NCI-H524 (cell line): ENCODE results near the gene CASP2.

ENCODE experiments used
- DNase-seq, 2 experiments: peaks; one replicate each; lab custom pipeline; 2025; lab: John Stamatoyannopoulos, UW

The CASP2 gene

DNA sequence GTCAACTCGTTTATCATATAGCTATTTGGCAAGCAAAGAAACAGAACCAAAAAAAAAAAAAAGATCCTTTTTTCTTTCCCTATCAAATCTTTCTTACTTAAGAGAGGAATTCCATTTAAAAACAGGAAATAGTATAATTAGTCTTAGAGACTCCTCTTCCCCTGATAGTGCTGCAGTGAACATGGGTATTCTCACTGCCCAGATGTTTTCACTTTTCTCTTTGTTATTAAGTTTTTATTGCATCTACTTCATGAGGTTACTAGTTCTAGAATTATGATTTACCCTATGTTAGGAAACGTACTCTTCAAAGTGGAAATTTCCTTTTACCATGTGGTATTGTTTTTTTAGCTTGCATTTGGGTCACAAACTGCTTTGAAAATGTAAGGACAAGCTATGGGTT is 8.5 kb downstream of the CASP2 start:
- no peak for DNase-seq

DNA sequence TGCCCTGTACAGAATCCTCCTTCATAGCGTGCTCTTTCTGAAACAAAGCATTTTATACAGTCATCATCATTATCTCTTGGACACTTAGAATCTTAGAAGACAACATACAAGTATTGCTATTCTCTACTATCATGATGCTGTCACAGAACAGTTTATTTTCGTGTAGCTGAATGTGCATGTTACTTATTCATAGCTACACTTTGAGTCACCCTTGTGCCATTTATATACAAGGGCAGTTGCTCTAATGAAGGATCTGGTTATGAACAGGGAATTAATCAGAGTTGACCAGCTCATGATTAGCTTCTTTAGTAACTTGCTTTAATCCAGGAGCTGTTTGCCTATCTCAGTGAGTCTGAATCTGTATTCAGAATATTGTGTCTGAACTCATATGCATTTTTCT is 11.2 kb downstream of the CASP2 start:
- DNase-seq, result no peak

GRCh38 chr7:143299840-143300239 is 11.7 kb downstream of the CASP2 start:
- peak in 1 of 2 experiments; percentile 19 for DNase-seq

- no peak for DNase-seq
These were observed 13.1 kb downstream of the CASP2 start for GRCh38 chr7:143300959-143301935.

DNA sequence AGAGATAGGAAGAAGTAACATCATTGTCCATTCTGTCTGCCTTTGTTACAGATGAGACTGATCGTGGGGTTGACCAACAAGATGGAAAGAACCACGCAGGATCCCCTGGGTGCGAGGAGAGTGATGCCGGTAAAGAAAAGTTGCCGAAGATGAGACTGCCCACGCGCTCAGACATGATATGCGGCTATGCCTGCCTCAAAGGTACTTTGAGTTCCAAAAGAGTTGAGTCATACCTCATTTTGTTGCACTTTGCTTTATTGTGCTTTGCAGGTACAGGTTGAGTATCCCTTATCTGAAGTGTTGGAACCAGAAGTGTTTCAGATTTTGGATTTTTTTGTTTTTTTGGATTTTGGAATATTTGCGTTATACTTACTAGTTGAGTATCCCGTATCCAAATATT is 15.6 kb downstream of the CASP2 start:
- DNase-seq, result no peak

- no peak for DNase-seq
These were observed 16.8 kb downstream of the CASP2 start for GRCh38 chr7:143304938-143305337.

GRCh38 chr7:143305423-143306070 is 17.4 kb downstream of the CASP2 start:
- peak in 1 of 2 experiments; percentile 8 for DNase-seq

DNA sequence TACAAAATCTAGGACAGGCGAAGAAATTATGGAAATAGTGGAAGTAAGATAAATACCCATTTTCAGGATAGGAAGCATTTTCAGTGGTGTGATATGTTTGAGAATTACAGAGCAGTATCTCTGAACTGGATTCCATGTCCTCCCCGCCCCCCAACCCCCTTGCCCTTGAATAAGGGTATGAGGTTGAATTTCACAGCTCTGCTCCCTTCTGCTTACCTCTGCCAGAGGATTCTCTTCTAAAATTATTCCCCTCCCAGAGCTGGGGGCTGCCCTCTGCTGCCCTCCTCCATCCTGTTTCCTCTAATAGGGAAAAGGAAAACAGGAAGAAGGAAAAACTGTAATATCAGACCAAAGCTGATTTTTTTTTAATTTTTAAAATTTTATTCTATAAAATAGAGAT is 20.5 kb downstream of the CASP2 start:
- DNase-seq, result no peak

- no peak for DNase-seq
These were observed 26.0 kb downstream of the CASP2 start for GRCh38 chr7:143314127-143314526.

GRCh38 chr7:143315776-143316175 is 27.6 kb downstream of the CASP2 start, which contains the start of gene CLCN1:
TSS of gene CLCN1 (plus strand) at chr7:143316111. CDS start at chr7:143316213, 102 bp downstream.
- no peak for DNase-seq

GRCh38 chr7:143316492-143316891 is 28.3 kb downstream of the CASP2 start:
- no peak for DNase-seq

GRCh38 chr7:143318661-143319060 is 30.5 kb downstream of the CASP2 start:
- no peak for DNase-seq

GRCh38 chr7:143320620-143321019 is 32.5 kb downstream of the CASP2 start:
- DNase-seq, result no peak

GRCh38 chr7:143321242-143321641 is 33.1 kb downstream of the CASP2 start:
- DNase-seq, result no peak

GRCh38 chr7:143321734-143322133 is 33.6 kb downstream of the CASP2 start:
- DNase-seq, result no peak

- peak in 1 of 2 experiments; percentile 4 for DNase-seq
These were observed 34.8 kb downstream of the CASP2 start for GRCh38 chr7:143322760-143323633.

- no peak for DNase-seq
These were observed 35.5 kb downstream of the CASP2 start for GRCh38 chr7:143323653-143324052.

GRCh38 chr7:143325240-143325639 is 37.1 kb downstream of the CASP2 start:
- no peak for DNase-seq

DNA sequence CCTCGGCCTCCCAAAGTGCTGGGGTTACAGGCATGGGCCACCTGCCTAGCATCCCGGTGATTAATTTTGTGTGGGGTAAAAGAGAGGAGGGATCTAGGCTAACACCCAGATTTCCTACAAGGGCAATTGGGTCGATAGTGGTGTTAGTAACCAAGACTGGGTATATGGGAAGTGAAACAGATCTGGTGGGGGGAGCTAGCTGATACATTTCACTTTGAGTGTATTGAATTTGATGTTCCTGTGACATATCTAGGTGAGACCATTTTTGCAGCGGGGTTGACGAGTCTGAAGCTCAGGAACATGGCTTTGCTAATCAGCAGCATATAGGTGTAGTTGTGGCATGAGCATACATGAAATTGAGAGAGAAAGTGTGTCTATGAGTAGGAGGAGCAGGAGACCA is 39.8 kb downstream of the CASP2 start:
- DNase-seq, result no peak

DNA sequence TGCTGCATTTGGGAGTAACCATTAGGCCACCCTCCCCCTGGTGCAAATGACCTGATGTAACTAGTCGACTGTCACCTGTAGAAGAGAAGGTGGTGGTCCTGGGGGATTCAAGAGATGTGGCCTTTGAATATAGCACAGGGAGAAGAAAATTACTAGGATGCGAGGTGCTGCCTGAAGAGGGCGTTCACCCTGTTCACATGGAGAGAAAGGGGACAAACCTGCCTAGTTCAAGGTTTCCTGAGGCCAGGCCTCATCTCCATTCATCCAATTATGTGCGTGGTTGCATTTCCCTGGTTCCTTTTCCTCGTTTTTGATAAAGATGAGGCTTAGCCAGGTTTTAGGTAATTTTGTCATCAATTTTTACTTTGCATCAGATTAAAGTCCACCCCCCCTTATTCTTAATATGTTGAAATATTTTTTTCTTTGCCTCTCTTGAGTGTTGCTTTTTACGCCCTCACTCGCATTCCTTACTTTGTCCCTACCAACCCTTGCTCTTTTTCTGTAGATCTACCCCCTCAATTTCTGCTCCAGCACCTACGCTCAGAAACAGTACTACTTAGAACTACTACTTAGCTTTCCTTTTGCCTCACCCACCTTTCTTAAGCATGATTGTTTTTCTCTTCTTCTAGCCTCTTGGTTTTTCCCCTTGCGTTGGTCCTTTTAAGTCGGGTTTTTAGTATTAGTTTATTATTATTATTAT is 41.5 kb downstream of the CASP2 start:
- no peak for DNase-seq

- no peak for DNase-seq
These were observed 43.1 kb downstream of the CASP2 start for GRCh38 chr7:143331179-143331801.
